Fibroblast of the conjunctiva (primary cell): Measurements from ENCODE around the gene INTS3.

Experiments used
- DNase-seq: peaks from one replicate; pipeline ENCODE4 v3.0.0-alpha.2; 2010; ENCODE audit warnings: low read depth

INTS3 gene

DNA sequence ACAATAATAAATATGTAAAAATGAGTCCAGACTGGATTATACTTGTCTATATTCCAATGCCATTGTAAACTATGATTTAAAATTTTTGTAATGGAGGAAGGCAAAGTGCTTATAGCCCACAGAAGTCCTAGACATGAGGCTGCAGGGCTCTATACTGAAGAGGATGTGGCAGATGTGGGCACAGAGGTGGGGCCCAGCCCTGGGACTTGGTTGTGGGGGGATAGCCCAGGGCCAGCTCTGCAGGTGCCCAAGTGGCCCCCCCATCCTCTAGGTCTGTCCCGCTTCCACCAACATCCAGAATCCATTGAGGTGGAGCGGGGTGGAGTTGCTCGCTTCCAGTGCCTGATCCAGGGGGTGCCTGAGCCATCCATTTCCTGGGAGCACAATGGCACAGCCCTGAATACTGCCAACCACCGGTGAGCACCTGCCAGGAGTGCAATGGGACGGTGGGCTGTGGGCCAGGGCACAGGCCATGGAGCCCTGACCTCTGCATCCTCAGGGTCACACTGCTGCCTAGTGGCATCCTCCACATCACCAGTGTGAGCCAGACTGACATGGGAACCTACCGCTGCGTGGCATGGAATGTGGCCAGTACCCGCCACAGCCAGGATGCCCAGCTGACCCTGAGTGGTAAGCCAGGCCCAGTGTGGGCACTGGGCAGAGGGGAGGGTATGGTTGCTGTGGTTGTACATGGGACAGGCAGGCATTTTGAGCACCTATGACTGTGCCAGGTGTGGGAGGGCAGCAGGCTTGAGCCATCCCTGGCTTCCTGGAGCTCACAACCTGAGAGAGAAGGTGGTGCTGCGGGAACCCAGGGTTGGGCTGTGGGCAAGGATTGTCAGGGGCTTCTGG, 68.3 kb downstream of the INTS3 start:
- no peak for DNase-seq

DNA sequence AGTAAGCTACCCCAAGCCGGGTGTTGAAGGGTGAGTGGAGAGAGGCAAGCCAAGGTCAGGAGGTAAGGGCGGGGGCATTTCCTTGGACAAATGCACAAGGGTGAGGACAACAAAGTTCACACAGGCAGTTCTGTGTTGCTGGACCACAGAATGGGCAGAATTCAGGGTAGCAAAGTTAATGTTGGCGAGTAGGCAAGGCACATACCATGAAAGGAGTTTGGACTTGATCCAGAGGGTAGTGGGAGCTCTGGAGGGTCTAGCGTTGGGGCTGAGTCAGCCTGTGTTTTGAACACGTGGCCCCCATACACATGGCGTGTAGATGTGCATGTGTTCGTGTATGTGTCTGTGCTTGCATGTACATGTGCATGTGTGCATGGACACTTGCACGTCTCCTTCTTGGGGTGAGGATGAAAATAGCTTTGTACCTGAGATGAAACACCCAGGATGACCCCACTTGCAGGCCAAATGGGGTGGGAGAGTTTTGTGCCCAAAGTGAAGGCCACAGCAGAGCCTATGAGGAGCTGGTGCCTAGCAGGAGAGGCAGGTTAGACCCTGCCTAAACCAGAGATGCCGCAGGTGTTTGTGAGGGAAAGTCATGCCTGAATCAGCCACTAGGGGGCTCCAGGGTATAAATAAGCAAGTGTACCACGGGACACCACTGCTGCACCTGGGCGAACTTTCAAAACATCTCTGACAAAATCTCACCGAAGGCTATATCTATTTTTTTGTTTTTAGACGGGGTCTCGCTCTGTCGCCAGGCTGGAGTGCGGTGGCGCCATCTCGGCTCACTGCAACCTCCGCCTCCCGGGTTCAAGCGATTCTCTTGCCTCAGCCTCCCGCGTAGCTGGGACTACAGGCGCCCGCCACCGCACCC, 69.2 kb downstream of the INTS3 start:
- DNase-seq = no peak

DNA sequence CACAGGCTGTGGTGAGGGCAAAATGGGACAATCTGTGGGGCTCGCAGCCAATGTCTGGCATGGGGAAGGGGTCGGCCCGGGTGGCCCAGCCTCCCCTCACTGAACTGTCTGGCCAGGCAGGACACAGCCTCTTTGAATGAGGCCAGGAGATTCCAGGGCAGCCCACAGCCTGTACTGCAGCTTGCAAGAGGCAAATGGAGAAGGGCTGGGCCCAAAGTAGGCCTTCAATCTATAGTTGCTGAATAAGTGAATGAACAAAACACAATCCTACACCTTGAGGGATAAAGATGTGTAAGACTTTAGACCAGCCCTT, 70.6 kb downstream of the INTS3 start:
- no peak for DNase-seq

DNA sequence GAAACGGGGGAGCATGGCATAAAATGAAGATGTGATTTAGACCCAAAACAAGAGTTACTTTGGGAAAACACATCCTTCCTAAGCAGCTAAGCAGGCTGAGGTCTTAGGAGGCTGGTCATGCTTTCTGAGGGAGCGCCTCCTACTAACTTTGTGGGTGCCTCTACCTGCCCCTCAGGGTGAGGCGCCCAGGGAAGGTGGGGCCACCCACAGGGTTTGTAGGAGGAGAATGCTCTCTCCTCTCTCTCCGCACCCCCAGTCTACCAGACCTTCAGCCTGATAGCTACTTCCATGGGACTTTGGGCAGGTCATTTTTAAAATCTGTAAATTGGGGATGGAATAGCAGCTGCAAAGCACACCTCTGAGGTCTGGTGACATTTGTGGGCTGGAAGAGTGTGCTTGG, 71.2 kb downstream of the INTS3 start:
- no peak for DNase-seq

DNA sequence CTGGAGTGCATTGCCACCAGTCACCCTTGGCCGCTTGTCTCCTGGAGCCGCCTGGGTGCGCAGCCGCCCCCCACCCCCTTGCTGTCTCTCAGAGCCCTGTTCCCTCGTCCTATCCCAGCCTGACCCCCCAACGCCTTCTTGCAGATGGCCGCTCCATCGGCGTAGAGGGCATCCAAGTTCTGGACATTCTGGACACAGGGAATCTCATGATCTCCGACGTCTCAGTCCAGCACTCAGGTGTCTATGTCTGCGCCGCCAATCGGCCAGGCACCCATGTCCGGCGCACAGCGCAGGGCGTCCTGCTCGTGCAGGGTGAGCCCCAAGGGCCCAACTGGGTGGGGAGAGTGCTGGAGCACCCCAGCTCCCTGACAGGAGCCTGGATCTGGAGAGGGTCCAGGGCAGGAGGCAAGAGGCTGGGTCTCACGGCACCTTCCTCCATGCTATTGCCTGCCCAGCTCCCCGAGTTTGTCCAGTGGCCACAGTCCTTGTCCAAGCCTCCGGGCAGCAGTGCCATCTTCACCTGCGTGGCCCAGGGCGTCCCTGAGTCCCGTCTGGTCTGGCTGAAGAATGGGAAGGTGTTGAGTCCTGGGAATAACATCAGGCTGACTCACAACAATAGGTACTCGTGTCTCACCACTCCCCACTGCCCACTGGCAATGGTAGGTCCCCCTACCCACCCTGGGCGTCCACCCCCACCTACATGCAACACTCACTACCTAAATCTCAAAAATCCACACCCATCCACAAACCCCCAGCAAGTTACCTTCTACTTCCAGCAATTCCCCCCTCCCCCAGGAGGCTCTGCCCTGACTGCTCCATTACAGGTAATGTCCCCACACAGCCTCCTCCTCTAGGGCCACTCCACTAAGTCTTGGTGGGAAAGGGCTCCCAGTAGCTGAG, 72.0 kb downstream of the INTS3 start:
- no peak for DNase-seq

DNA sequence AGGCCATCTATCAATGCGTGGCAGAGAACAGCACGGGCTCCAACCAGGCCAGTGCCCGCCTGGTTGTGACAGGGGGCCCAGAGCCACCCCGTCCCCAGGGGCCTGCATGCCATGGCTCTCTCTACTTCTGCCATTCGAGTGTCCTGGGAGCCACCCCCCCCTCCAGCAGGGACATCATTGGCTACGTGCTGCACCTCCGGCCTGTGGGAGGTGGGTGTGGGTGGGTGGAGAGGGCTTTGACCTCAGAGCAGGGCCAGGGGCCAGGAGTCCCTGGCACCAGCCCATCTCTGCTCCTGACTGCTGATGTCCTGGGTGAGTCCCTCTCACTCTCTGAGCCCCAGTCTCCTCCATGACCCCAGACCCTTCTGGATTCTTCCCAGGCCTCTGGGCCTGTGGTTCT, 72.7 kb downstream of the INTS3 start:
- DNase-seq = no peak

DNA sequence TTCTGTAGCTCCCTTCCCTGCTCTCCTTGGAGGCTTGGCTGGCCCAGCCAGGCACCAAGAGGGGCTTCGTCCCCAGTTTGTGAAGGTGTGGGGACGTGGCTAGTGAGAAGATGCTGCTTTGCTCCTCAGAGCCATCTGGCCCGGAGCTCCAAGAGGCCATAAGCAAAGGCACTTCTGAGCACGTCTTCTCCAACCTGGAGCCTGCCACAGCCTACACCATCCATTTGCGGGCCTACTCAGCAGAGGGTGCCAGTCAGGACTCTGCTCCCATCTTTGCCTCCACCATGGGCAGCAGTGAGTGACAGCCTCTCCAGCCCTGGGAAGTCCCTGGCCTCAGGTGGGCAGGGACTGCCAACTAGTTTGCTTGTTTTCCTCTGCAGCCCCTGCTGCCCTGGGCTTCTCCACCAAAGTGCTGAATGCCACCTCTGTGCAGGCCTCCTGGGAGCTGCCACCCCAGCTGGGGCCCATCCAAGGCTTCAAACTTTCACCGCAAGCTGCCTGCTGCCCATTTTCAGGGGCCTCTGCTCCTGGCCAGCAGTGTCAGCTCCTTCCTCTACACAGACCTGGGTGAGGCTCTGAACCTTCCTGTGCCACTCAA, 73.3 kb downstream of the INTS3 start:
- DNase-seq = no peak

DNA sequence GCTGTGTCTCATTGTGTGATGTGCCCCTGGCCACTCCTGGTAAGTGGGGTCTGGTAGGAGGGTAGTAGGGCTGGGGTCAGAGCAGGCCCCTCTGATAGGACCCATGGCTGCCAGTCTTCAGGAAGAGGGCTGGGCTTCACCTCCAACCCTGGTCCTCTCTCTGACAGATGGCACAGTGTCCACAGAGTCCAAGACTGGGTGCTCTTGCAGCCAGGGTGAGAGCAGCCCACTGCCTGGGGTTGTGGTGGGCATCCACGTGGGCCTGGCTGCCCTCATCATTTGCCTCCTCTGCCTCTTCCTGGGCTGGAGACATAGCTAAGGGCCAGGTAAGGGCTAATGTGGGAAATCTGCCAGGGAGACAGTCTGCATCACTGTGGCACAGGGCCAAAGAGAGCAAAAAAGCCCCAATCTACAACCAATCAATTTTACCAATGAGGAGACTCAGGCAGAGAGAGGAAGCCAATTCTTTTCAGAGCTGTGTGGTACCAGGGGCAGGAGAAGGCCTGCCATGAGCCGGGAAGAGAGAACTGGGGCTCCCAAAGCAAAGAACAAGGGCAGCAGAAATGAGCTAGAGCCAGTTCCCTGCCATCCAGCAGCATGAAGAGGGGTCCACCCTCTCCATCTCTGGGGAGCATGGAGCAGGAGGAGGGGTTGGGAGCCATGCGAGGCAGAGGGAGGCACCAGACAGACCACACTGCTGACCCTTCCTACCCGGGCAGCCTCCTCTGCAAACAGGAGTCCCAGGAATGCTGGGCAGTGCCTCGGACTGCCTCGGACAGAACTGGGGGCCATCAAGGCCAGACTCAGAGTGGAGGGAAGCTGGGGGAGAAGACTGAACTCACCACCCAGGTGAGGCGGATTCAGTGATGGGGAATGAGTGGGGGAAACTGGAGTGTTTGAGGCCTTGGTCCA, 74.2 kb downstream of the INTS3 start:
- DNase-seq = no peak

DNA sequence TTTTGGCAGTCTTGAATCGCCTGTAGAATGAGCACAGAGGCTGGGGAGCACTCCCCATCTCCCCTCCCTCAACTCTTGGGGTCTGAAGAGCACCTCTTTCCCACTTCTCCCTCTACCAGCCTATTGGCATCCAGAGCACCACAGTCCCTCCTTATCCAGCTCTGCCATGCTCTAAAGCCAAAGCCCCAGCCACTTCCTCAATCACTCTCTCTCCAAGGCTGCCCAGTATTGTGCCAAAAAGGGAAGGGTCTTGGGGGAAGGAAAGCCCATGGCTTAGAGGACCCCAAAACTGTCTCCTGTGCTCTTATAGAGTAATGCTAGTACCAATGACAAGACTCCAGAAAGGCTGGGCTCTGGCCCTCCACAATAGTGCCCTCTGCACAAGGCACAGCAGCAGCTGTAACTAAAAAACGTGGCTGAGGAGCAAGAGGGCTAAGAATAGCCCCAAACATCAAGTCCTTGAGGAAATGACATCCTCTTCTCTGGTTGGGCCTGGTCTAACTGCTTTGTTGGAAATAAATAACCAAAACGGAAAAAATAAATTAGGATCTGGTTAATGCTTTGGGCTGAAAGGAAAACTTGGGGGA, 75.7 kb downstream of the INTS3 start:
- DNase-seq = no peak

DNA sequence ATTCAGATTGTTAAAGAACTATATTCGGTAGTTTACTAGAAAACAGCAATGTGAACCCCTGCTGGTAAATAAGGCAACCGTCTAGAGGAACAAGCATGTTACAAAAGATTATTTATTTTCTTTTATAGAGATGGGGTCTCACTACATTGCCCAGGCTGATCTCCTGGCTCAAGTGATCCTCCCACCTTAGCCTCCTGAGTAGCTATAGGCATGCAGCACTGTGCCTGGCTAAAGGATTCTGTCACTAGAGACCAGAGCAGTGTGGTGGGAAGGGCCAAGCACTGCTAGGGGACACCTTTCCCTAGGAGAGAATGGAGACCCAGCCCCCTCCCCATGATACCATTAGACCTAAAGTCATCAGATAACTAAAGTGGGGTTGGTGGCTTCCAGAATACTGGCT, 76.3 kb downstream of the INTS3 start:
- DNase-seq = no peak

DNA sequence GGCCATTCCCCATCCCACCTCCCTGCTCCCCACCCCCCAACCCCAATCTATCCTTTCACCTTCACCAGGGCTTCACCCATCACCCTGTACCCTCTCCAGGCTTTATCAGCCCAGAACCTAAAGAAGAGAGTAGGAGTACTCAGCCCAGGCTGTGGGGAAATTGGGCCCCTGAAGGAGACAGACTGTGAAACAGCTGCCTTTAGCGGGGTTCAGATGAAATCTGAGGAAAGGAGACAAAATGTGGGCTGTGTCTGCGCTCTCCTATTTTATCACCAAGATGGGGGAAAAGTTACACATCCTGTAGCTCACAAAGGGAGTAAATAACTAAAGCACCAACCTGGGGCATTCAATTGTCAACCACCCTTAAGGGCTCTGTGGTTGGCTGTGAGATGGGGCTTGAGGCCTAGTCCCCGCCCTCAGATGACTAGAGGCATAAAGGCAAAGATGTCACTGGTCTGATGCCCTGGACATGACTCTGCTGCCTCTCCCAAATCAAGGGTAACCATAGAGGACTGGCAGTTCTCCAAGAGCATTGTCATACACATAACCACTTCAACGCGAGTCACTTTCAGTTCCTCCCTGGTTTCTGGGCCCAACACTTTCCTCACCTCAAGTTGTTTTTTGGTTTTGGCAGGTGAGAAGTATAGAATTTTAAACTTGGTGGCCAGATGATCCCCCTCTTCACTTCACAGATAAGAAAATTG, 77.3 kb downstream of the INTS3 start:
- DNase-seq = peak; percentile 78

DNA sequence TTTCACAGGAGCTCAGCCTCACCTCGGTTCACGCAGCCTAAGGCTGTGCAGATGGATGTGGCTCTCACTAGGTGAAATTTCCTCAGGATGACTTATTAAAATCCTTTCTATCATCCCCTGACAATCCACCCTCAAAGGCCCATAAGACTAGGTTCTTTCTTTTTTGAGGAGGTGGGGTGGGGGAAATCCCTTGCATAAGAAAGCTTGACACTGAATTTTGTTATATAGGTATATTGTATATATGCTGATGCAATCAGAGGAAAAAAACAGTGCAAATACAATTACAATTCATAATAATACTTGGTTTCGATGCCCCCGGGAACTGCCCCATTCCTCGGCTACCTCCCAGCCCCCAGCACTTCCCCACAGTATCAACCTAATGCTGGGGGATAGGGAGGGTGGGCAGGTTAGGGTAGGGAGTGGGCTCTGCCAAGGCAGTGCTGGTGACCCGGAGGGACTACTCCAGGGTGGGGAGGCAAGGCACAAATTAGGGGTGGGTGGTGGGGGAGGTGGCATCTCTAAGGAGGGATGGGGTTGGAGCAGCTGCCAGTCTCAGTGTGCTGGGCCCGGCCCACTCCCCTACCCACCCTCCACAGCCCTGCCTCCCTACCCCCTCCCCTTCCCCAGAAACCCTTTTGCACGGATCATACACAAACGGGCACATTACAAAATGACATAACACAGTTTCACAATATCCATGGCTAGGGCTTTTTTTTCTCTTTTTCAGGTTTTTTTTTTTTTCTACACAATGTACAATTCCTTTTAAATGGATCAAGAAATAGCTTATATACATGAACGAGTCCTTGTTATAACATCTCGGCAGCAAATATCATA, 78.3 kb downstream of the INTS3 start:
- DNase-seq = no peak

DNA sequence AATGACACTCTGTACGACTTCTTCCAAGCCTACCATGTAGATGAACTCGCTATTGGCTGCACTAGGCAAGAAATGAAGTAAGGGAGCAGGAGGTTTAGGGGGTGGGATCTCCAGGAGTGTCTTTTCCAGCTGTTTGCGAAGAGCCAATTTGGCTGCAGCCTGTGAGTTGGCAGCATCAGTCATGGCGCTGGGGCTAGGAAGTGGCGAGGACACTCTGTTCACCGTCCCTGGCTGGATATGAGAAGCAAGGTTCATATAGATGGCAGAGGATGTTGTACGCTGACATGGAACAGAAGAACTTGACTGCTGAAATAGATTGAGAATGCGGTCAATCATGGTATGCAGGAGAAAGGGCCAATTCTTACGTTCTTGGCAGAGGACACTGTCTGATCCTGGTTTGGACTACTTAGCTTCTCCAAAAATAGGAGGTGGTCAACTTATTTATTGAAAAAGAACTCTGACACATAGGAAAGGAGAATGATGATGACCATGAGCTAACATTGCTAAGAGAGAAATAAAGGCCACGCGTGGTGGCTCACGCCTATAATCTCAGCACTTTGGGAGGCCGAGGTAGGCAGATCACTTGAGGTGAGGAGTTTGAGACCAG, 88.5 kb downstream of the INTS3 start:
- DNase-seq = no peak

DNA sequence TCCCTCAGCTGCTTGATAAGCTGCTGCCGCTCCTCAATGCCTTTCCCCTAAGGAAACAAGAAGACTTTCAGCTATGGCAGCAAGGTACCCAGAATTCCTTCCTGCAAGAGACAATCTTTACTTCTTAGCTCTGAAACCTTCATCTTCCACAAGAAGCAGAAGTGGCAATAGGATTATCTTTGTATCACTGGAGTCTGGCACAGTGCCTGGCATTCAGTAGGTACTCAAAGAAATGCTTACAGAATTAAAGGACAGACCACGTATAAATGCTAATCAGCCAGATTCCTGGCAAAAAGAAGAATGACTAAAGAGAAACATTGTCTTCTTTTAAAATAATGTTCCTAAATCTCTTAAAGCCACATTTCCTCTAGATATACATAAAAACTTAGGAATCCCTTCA, 91.0 kb downstream of the INTS3 start:
- no peak for DNase-seq
